GM11168 (cell line): ENCODE data around the gene EFNB2.

Source experiments
- in situ Hi-C: fragments of 300-500 bp; cut with MboI; formaldehyde crosslinking; loops from one replicate; pipeline ENCODE4 v1.12.0; 2022; ENCODE audit warnings: low sequenced_read_pairs; ENCODE audit not compliant: unreplicated experiment

EFNB2 gene

GRCh38 chr13:106527826-106528225, 7.6 kb downstream of the EFNB2 start:
- in situ Hi-C loops = no loop called here

GRCh38 chr13:106527445-106527801, 8.0 kb downstream of the EFNB2 start:
- in situ Hi-C loops = no loop called here

- in situ Hi-C loops = no loop called here
Observed at GRCh38 chr13:106526738-106527444, 8.6 kb downstream of the EFNB2 start.

- in situ Hi-C loops = no loop called here
Observed at GRCh38 chr13:106525865-106526264, 9.6 kb downstream of the EFNB2 start.

GRCh38 chr13:106524108-106524507, 11.4 kb downstream of the EFNB2 start:
- in situ Hi-C loops = no loop called here

GRCh38 chr13:106523576-106523975, 11.9 kb downstream of the EFNB2 start:
- in situ Hi-C loops = no loop called here

GRCh38 chr13:106522898-106523525, 12.4 kb downstream of the EFNB2 start:
- in situ Hi-C loops = no loop called here

GRCh38 chr13:106522112-106522705, 13.3 kb downstream of the EFNB2 start:
- in situ Hi-C loops = no loop called here

- in situ Hi-C loops = no loop called here
Observed at GRCh38 chr13:106521095-106521799, 14.2 kb downstream of the EFNB2 start.

GRCh38 chr13:106520251-106521054, 15.0 kb downstream of the EFNB2 start:
- in situ Hi-C loops = no loop called here

- in situ Hi-C loops = no loop called here
Observed at GRCh38 chr13:106518512-106518911, 16.9 kb downstream of the EFNB2 start.

- in situ Hi-C loops = no loop called here
Observed at GRCh38 chr13:106517109-106517847, 18.2 kb downstream of the EFNB2 start.

GRCh38 chr13:106515635-106516254, 19.7 kb downstream of the EFNB2 start:
- in situ Hi-C loops = no loop called here

GRCh38 chr13:106514928-106515634, 20.4 kb downstream of the EFNB2 start:
- in situ Hi-C loops = no loop called here

GRCh38 chr13:106513025-106513983, 22.2 kb downstream of the EFNB2 start:
- in situ Hi-C loops = no loop called here

GRCh38 chr13:106507560-106508274, 27.7 kb downstream of the EFNB2 start:
- in situ Hi-C loops = no loop called here

- in situ Hi-C loops = no loop called here
Observed at GRCh38 chr13:106506286-106506685, 29.2 kb downstream of the EFNB2 start.
